Measurements from ENCODE around the gene PURB. TPM values are rescaled to one million over a fixed set of nuclear protein-coding genes. Genes with fewer than 3 reads are reported as not detected.
A peak's percentile ranks its signal among the peaks of the same experiment; 100 is the strongest.

The PURB gene
- total and polyA plus RNA-seq, 9 of the 15 experiments (the other 6 are each of a cell fraction or from before 2014, with no cell fraction given) = 1.6 to 14.1 (median 8.8) TPM

- no peak for TF ChIP-seq MGA (IDR thresholded peaks at IDR 0.05)
- TF ChIP-seq SNRNP70 (optimal IDR thresholded peaks at IDR 0.05; ENCODE audit: low read depth, low read length) = no peak
- TF ChIP-seq BCLAF1 (IDR thresholded peaks at IDR 0.05; ENCODE audit: borderline replicate concordance in 1 of 2, control insufficient read depth in 1 of 2, low read depth in 2 of 2, low read length in 1 of 2) = peak in 1 of 2 experiments; percentile 80; a peak in 1 of 4 replicates
- TF ChIP-seq RBM14 (IDR thresholded peaks at IDR 0.05; ENCODE audit: borderline replicate concordance, insufficient read depth, low read depth, low read length) = no peak
- TF ChIP-seq PTBP1 (IDR thresholded peaks at IDR 0.05; ENCODE audit: low read depth, low read length) = no peak
- no peak for TF ChIP-seq MCM3 (IDR thresholded peaks at IDR 0.05)
- no peak for TF ChIP-seq HDAC6 (IDR thresholded peaks at IDR 0.05; ENCODE audit: low read depth, low read length)
- no peak for TF ChIP-seq MTF1 (CRISPR knock-in tag; IDR thresholded peaks at IDR 0.05; ENCODE audit: borderline replicate concordance)
- peak; percentile 95 for TF ChIP-seq C11orf30 (IDR thresholded peaks at IDR 0.05; ENCODE audit: low read depth)
- no peak for TF ChIP-seq ELF4 (CRISPR knock-in tag; IDR thresholded peaks at IDR 0.05)
These were observed at the start of gene PURB (continued) for GRCh38 chr7:44885394-44886317.

Data from K562 (cell line).